MCF 10A (cell line): ENCODE data around the gene FBXO21. TPM values are rescaled to one million over a fixed set of nuclear protein-coding genes. Genes with fewer than 3 reads are reported as not detected.
A peak's percentile ranks its signal among the peaks of the same experiment; 100 is the strongest.

Source experiments
- BruUV-seq: library from RNA; stranded (reverse); fragments of 400-500 nt; replicated peaks from 2 replicates; lab custom pipeline; 2021; lab: Mats Ljungman, UMichigan
- CTCF ChIA-PET: fragments of 300-600 bp; sonication (Branson Sonifier 250); formaldehyde crosslinking; extraction: SDS; loops from one replicate; lab custom pipeline; 2021; ENCODE audit warnings: antibody characterized with exemption, inconsistent platforms; lab: Yijun Ruan, JAX
- POLR2A ChIA-PET: fragments of 300-600, 350-650 bp; sonication (Branson Sonifier 250); formaldehyde crosslinking; extraction: SDS; loops from one replicate; lab custom pipeline; 2020; ENCODE audit warnings: antibody characterized with exemption, inconsistent platforms; lab: Yijun Ruan, JAX
- DNase-seq: peaks from one replicate; pipeline ENCODE4 v3.0.0-alpha.2; 2018; ENCODE audit not compliant: unreplicated experiment
- H3K27ac Mint-ChIP-seq: one replicate; pipeline ENCODE4 v1.8.0; 2022; ENCODE audit warnings: mild to moderate bottlenecking, low read depth, mixed read lengths; ENCODE audit not compliant: unreplicated experiment
- H3K27me3 Mint-ChIP-seq: one replicate; pipeline ENCODE4 v1.8.0; 2022; ENCODE audit warnings: mixed read lengths; ENCODE audit not compliant: insufficient read depth, unreplicated experiment
- H3K36me3 Mint-ChIP-seq: one replicate; pipeline ENCODE4 v1.8.0; 2022; ENCODE audit warnings: mild to moderate bottlenecking, moderate library complexity, mixed read lengths; ENCODE audit not compliant: insufficient read depth, unreplicated experiment
- H3K4me1 Mint-ChIP-seq: one replicate; pipeline ENCODE4 v1.8.0; 2022; ENCODE audit warnings: mixed read lengths; ENCODE audit not compliant: insufficient read depth, unreplicated experiment
- H3K4me3 Mint-ChIP-seq: one replicate; pipeline ENCODE4 v1.8.0; 2022; ENCODE audit warnings: mild to moderate bottlenecking, moderate library complexity, mixed read lengths; ENCODE audit not compliant: unreplicated experiment
- H3K9me3 Mint-ChIP-seq: one replicate; pipeline ENCODE4 v1.8.0; 2022; ENCODE audit warnings: mixed read lengths; ENCODE audit not compliant: unreplicated experiment
- CTCF ChIP-seq: fragments of 200-600 bp; IDR thresholded peaks from one replicate; pipeline ENCODE4 v1.8.0; 2022; ENCODE audit warnings: antibody characterized with exemption, mild to moderate bottlenecking; ENCODE audit not compliant: unreplicated experiment
- intact Hi-C: fragments of 100-400 bp; cut with micrococcal nuclease; formaldehyde crosslinking; loops from 2 replicates; pipeline ENCODE4 v1.14.1; 2022
- total RNA-seq: library from RNA; stranded (reverse); gene quantifications from 2 replicates; pipeline ENCODE4 v1.2.3, GENCODE V29; 2022

FBXO21 gene
- total RNA-seq, 1 experiment from 2014 or later, result 33.4 TPM

- Mint-ChIP-seq H3K36me3 (peaks cover 64% of the 10 kb centered on the region), H3K4me3 (no peak overlapping the region), H3K27me3 (no peaks in the 10 kb centered on the region), H3K4me1 (no peaks in the 10 kb centered on the region), H3K9me3 (no peaks in the 10 kb centered on the region), H3K27ac (no peak overlapping the region)
- DNase-seq, result no peak
- CTCF ChIA-PET, result no interaction called here
- intact Hi-C loops, result no loop called here
- POLR2A ChIA-PET, result no interaction called here
- TF ChIP-seq CTCF, result no peak
- BruUV-seq, result no TSS peak
Measured at GRCh38 chr12:117147639-117148038, 42.6 kb downstream of the FBXO21 start.

- POLR2A ChIA-PET, result no interaction called here
- intact Hi-C loops, result no loop called here
- Mint-ChIP-seq H3K9me3 (no peaks in the 10 kb centered on the region), H3K27ac (no peak overlapping the region), H3K4me3 (no peak overlapping the region), H3K27me3 (no peaks in the 10 kb centered on the region), H3K4me1 (no peaks in the 10 kb centered on the region), H3K36me3 (peaks cover 44% of the 10 kb centered on the region)
- no peak for DNase-seq
- no TSS peak for BruUV-seq
- CTCF ChIA-PET, result interaction anchor here (0.5 to 1.7 kb wide), 2 partner anchors 15 to 840 kb away, joined by 5 to 9 read pairs; no protein-coding TSS in a partner anchor
- no peak for TF ChIP-seq CTCF
Measured at GRCh38 chr12:117145597-117146154, 44.6 kb downstream of the FBXO21 start.

GRCh38 chr12:117144599-117144998 lies 45.7 kb downstream of the FBXO21 start:
- no peak overlapping the region for H3K27ac Mint-ChIP-seq
- no peak overlapping the region for H3K4me3 Mint-ChIP-seq
- intact Hi-C loops, result no loop called here
- H3K36me3 Mint-ChIP-seq, result peaks cover 44% of the 10 kb centered on the region
- POLR2A ChIA-PET, result no interaction called here
- no peak for DNase-seq
- H3K4me1 Mint-ChIP-seq, result no peaks in the 10 kb centered on the region
- H3K27me3 Mint-ChIP-seq, result no peaks in the 10 kb centered on the region
- CTCF ChIA-PET, result interaction anchor here (1.0 kb wide), 2 partner anchors 10 to 435 kb away, joined by 4 read pairs; no protein-coding TSS in a partner anchor
- no TSS peak for BruUV-seq
- TF ChIP-seq CTCF, result no peak
- H3K9me3 Mint-ChIP-seq, result no peaks in the 10 kb centered on the region

- no peaks in the 10 kb centered on the region for H3K9me3 Mint-ChIP-seq
- H3K36me3 Mint-ChIP-seq, result peaks cover 34% of the 10 kb centered on the region
- no peak overlapping the region for H3K27ac Mint-ChIP-seq
- peak; percentile 83 for DNase-seq
- H3K4me1 Mint-ChIP-seq, result no peaks in the 10 kb centered on the region
- H3K27me3 Mint-ChIP-seq, result no peaks in the 10 kb centered on the region
- CTCF ChIA-PET, result interaction anchor here (1.0 kb wide), 1 partner anchor 13 kb away, joined by 3 read pairs; no protein-coding TSS in a partner anchor
- BruUV-seq, result no TSS peak
- intact Hi-C loops, result no loop called here
- no peak overlapping the region for H3K4me3 Mint-ChIP-seq
- POLR2A ChIA-PET, result no interaction called here
- no peak for TF ChIP-seq CTCF
Measured at GRCh38 chr12:117143008-117143532, 47.2 kb downstream of the FBXO21 start.
